ENCODE data around the gene MRPS26.

- TF ChIP-seq CTCF (IDR thresholded peaks at IDR 0.05) (no peak), POLR2A (IDR thresholded peaks at IDR 0.05) (no peak), POLR2AphosphoS5 (IDR thresholded peaks at IDR 0.05) (no peak), EP300 (IDR thresholded peaks at IDR 0.05; ENCODE audit: low read depth) (no peak)
Measured at GRCh38 chr20:3014179-3014578, 31.7 kb upstream of the MRPS26 start.

Measured in transverse colon (tissue), 4 donors.